ENCODE data around the gene PROSER2. TPM values are rescaled to one million over a fixed set of nuclear protein-coding genes. Genes with fewer than 3 reads are reported as not detected.

Gene PROSER2
- total and polyA plus RNA-seq, 8 donors: 1.3 to 16.2 (median 5.7) TPM; not detected in 1

GRCh38 chr10:11879387-11880094, 56.4 kb downstream of the PROSER2 start:
- H3K27me3 ChIP-seq: no peaks in the 10 kb centered on the region
- no peaks in the 10 kb centered on the region for H3K36me3 ChIP-seq
- H3K27ac ChIP-seq: no peak overlapping the region
- no peaks in the 10 kb centered on the region for H3K9me3 ChIP-seq
- peaks cover 18 to 29% (median 27%) of the 10 kb centered on the region in 4 donors for H3K4me1 ChIP-seq
- no peak overlapping the region for H3K4me3 ChIP-seq
- DNase-seq: no peak
- TF ChIP-seq EP300 (IDR thresholded peaks at IDR 0.05) (no peak), CTCF (IDR thresholded peaks at IDR 0.05) (no peak), POLR2A (IDR thresholded peaks at IDR 0.05) (no peak), POLR2AphosphoS5 (IDR thresholded peaks at IDR 0.05) (no peak)
- WGBS, 5 donors: 85 to 91% (median 88%) methylated on average over 11 to 15 of the region's 15 CpGs
- intact Hi-C loops (cut with DNase I; ENCODE audit: low total_unique reads): no loop called here

- peaks cover 9 to 21% (median 19%) of the 10 kb centered on the region in 4 donors for H3K4me1 ChIP-seq
- WGBS, 5 donors: 86 to 93% (median 87%) methylated on average over 24 to 32 of the region's 32 CpGs
- H3K27me3 ChIP-seq: no peaks in the 10 kb centered on the region
- H3K36me3 ChIP-seq: no peaks in the 10 kb centered on the region
- intact Hi-C loops (cut with DNase I; ENCODE audit: low total_unique reads): no loop called here
- TF ChIP-seq EP300 (IDR thresholded peaks at IDR 0.05): no peak
- no peak for TF ChIP-seq CTCF (IDR thresholded peaks at IDR 0.05)
- TF ChIP-seq POLR2A (IDR thresholded peaks at IDR 0.05): no peak
- no peak for TF ChIP-seq POLR2AphosphoS5 (IDR thresholded peaks at IDR 0.05)
- H3K9me3 ChIP-seq: no peaks in the 10 kb centered on the region
- no peak for DNase-seq
- H3K27ac ChIP-seq: no peak overlapping the region
- no peak overlapping the region for H3K4me3 ChIP-seq
These were observed 57.2 kb downstream of the PROSER2 start for GRCh38 chr10:11880151-11881029.

- no peak overlapping the region for H3K27ac ChIP-seq
- peaks cover 5 to 14% (median 13%) of the 10 kb centered on the region in 4 donors for H3K4me1 ChIP-seq
- H3K4me3 ChIP-seq: no peak overlapping the region
- WGBS, 5 donors: 81 to 88% (median 84%) methylated on average over 4 to 11 of the region's 11 CpGs
- no peaks in the 10 kb centered on the region for H3K27me3 ChIP-seq
- no peaks in the 10 kb centered on the region for H3K36me3 ChIP-seq
- H3K9me3 ChIP-seq: no peaks in the 10 kb centered on the region
- intact Hi-C loops (cut with DNase I; ENCODE audit: low total_unique reads): no loop called here
- DNase-seq: no peak
- no peak for TF ChIP-seq EP300 (IDR thresholded peaks at IDR 0.05)
- no peak for TF ChIP-seq POLR2AphosphoS5 (IDR thresholded peaks at IDR 0.05)
- no peak for TF ChIP-seq CTCF (IDR thresholded peaks at IDR 0.05)
- no peak for TF ChIP-seq POLR2A (IDR thresholded peaks at IDR 0.05)
These were observed 57.9 kb downstream of the PROSER2 start for GRCh38 chr10:11881030-11881476.
